SHP77 (cell line): ENCODE measurements around the gene LHX1.

Experiments
- DNase-seq, 2 experiments: peaks; one replicate each; lab custom pipeline; 2025; lab: John Stamatoyannopoulos, UW

The LHX1 gene

GRCh38 chr17:36939052-36939801 is 2.0 kb downstream of the LHX1 start:
- DNase-seq, result no peak

- no peak for DNase-seq
Measured at GRCh38 chr17:36939802-36940312, 2.6 kb downstream of the LHX1 start.

- DNase-seq, result no peak
Measured at GRCh38 chr17:36940313-36941264, 3.3 kb downstream of the LHX1 start.

GRCh38 chr17:36941265-36942010 is 4.2 kb downstream of the LHX1 start:
- no peak for DNase-seq

- DNase-seq, result no peak
Measured at GRCh38 chr17:36942019-36942599, 4.8 kb downstream of the LHX1 start.

GRCh38 chr17:36942631-36943125 is 5.4 kb downstream of the LHX1 start:
- no peak for DNase-seq

GRCh38 chr17:36943250-36944191 is 6.2 kb downstream of the LHX1 start:
- no peak for DNase-seq

- no peak for DNase-seq
Measured at GRCh38 chr17:36944553-36944952, 7.3 kb downstream of the LHX1 start.

GRCh38 chr17:36945140-36945539 is 7.9 kb downstream of the LHX1 start:
- no peak for DNase-seq

GRCh38 chr17:36945959-36946725 is 8.9 kb downstream of the LHX1 start:
- no peak for DNase-seq

- no peak for DNase-seq
Measured at GRCh38 chr17:36946726-36947091, 9.4 kb downstream of the LHX1 start.

GRCh38 chr17:36947922-36948716 is 10.8 kb downstream of the LHX1 start:
- DNase-seq, result no peak

GRCh38 chr17:36948717-36949460 is 11.6 kb downstream of the LHX1 start, which contains the start of gene AATF:
Gene AATF, plus strand, starts transcription at chr17:36948954. Its CDS starts 172 bp downstream, at chr17:36949126.
- DNase-seq, result peak; percentile 90 to 93

- DNase-seq, result no peak
Measured at GRCh38 chr17:36949461-36949927, 12.2 kb downstream of the LHX1 start.

GRCh38 chr17:36950027-36950426 is 12.8 kb downstream of the LHX1 start:
- DNase-seq, result no peak

GRCh38 chr17:36951084-36951789 is 14.0 kb downstream of the LHX1 start:
- DNase-seq, result no peak

- DNase-seq, result no peak
Measured at GRCh38 chr17:36971508-36971907, 34.2 kb downstream of the LHX1 start.
